IPS-NIHi7 (cell line): ENCODE data around the gene OR2M7.
"Not testable (repeated sequence)": the region's sequence is repeated elsewhere in the genome, so short reads cannot be mapped to it uniquely, and the experiment has no call there.

Experiments used
- DNase-seq: peaks from one replicate; pipeline ENCODE4 v3.0.0; 2012; ENCODE audit warnings: mixed read lengths; ENCODE audit errors: extremely low spot score

Gene OR2M7, protein sequence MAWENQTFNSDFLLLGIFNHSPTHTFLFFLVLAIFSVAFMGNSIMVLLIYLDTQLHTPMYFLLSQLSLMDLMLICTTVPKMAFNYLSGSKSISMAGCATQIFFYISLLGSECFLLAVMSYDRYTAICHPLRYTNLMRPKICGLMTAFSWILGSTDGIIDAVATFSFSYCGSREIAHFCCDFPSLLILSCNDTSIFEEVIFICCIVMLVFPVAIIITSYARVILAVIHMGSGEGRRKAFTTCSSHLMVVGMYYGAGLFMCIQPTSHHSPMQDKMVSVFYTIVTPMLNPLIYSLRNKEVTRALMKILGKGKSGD

GRCh38 chr1:248324468-248324867, at the start of gene OR2M7:
Gene OR2M7 (minus strand): TSS chr1:248324568. CDS start chr1:248324568, 0 bp downstream.
- no peak for DNase-seq

DNA sequence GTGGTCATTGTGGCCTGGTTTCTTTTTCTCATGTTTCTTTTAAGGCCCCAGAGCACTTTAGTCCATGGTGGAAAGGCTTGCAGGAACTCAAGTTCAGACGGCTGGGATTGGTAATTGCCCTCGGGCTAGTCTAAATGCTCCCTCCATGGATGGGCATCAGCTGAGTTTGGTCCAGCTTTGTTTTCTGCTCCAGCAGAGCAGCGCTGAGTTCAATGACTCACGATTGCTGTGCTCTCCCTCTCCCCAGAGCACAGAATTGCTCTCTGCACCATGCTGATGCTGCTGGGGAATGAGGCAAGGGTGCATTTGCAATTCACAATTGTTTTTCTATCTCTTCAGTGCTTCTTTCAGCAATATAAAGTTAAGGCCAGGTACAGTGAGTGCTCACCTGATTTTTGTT, 49.4 kb upstream of the OR2M7 start:
- DNase-seq = no peak

DNA sequence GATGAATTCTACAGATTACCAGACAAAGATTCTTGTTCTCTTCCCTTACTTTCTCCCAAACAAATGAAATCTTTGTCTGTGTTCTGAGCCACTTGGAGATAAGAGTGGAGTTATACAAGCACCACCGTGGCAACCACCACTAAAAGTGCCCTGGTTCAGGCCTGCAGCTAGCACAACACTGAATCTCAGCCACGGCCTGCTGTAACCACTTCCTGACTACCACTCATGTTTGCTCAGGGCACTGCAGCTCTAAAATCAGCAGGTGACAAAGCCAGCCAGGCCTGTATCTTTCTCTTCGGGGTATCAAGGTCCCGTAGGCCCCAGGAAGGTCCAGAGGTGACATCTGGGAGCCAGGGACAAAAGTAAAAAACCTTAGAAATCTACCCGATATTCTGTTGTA, 48.0 kb upstream of the OR2M7 start:
- DNase-seq = no peak

GRCh38 chr1:248366609-248367008, 42.2 kb upstream of the OR2M7 start:
- no peak for DNase-seq

GRCh38 chr1:248361121-248361715, 36.9 kb upstream of the OR2M7 start, which contains the start of gene OR2T4:
Gene OR2T4 (plus strand): TSS chr1:248361665. CDS start chr1:248361665, 0 bp downstream.
- no peak for DNase-seq

DNA sequence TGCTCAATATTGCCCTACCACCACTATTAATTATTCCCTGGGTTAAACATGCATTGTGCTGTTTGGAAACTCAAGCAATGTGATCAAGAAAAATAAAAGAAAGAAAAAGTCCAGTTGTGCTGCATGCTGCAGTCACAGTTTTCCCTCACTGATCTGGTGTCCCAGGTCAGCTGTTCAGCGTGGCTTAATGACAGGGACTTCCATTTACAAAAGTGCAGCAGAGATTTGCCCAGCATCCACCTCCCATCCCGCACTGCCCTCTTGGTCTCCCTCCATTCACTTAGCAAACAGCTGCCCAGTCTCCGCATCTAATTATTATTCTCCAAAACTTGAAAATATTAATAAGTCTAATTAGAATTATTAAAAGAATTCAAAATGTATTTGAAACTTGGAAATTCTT, 35.0 kb upstream of the OR2M7 start:
- DNase-seq = no peak

GRCh38 chr1:248348475-248348874, 24.1 kb upstream of the OR2M7 start, which contains the start of gene OR14C36:
Gene OR14C36 (plus strand): TSS chr1:248348775. CDS start chr1:248348775, 0 bp downstream.
- DNase-seq = no peak

DNA sequence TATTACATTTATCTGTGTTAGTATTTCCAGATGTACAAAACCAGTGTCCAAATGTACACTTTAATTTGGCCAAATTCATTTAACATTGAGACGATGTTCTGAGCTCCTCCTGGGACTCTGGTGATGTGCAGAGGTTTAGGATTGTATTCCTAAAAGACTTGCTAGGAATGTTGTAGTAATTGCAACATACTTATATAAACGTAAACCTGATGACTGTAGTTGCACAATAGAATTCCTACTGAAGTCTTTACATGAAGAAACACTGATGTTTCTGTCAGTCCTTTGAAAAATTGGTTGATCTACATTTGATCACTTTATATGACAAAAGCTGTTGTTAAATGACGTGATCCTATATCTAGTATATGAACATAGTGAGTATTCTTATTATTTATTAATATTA, 19.1 kb upstream of the OR2M7 start:
- DNase-seq = no peak

DNA sequence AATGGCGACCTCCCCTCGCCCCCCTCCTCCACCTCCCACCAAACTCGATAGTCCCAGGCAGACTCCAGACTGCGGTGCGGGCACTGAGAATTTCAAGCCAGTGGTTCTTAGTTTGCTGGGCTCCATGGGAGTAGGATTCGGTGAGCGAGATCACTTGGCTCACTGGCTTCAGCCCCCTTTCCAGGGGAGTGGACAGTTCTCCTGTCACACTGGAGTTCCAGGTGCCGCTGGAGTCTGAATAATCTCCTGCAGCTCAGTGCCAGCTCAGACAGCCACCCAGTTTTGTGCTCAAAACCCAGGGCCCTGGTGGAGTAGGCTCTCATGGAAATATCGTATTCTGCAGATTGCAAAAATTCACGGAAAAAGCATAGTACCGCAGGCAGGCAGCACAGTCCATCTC, 7.6 kb downstream of the OR2M7 start:
- no peak for DNase-seq

GRCh38 chr1:248306740-248307139, 17.6 kb downstream of the OR2M7 start:
- DNase-seq = not testable (repeated sequence)

DNA sequence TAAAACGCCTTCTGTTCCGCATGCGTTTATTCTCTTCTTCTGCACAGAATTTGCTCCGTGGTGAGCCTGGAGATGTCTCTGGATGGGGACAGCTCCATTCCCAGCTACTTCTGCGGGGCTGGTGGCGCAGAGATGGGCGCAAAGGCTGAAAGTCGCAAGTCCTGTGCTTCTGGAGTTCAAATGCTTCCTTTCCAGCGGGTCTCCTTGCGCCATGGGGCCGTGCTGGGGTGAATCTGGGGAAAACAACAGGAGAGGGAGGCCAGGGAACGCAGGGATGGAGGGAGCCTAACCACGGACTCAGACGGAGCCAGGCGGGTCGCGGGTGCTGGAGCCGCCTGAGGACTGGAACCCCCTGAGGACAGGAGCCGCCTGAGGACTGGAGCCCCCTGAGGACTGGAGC, 18.3 kb downstream of the OR2M7 start:
- no peak for DNase-seq

DNA sequence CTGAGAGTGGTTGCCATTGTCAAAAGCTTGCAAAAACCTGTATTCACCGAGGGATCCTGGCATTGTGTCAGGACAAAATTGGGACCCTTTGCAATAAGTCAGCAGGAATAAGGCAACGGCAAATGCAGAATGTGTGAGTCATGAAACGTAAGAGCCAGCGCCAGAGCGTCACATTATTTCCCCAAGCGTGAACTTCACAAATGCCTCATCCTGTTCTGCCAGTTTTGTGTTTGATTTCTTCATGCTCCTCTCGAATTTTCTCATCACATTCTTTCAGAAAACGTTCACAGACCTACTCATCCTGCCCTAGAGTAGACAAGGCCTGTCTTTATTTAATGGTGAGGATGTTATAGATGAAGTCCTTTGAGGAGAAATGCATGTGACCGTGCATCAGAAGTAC, 18.7 kb downstream of the OR2M7 start:
- DNase-seq = not testable (repeated sequence)

GRCh38 chr1:248303324-248303723, 21.0 kb downstream of the OR2M7 start, which contains the start of gene OR2T12:
Gene OR2T12 (minus strand): TSS chr1:248303424. CDS start chr1:248295578, 7,846 bp downstream.
- DNase-seq = no peak

DNA sequence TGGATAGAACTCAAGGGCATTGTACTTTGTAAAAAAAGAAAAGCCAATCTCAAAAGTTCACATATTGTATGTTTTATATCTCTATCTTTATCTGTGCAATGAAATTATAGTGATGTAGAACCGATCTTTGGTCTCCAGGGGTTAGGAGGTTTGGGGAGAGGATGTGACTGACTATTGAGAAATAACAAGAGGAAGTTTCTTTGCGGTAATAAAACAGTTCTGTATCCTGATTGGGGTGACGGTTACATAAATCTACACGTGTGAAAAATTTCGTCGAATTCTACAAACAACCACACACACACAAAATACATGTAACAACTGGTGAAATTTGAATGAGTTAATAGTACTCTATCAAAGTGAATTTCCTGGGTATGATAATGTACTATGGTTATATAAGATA, 36.0 kb downstream of the OR2M7 start:
- DNase-seq = no peak

DNA sequence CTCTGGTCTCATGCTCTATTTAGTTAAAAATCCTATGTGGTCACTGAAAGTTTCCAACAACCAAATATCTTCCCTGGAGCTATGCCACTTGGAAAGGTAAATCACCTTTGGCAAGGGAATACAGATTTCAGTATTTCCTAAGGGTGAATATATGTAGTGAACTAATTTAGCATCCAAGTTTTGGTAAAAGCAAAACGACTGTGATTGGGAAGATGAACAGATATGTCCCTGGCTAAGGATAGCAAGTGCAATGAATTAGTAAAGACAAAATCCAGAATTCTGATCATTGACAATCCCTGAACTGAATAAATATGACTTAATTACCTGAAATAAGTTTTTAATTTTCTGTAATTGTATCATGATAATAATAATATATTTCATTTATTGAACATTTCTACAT, 46.5 kb downstream of the OR2M7 start, which contains the start of gene OR2T33:
OR2T33 (minus strand) TSS at position 101 of the 400 bp plus-strand sequence. CDS start 4,162 bp downstream, outside the sequence.
- no peak for DNase-seq
